HCT116 (cell line): ENCODE measurements around the gene KIAA1549. TPM values are rescaled to one million over a fixed set of nuclear protein-coding genes. Genes with fewer than 3 reads are reported as not detected.

Experiments
- ATAC-seq: fragments of 200-7000 bp; cut with Tn5 transposase; 2 replicates; pipeline ENCODE4 v1.9.1; 2020; ENCODE audit warnings: mild to moderate bottlenecking, moderate library complexity
- BruUV-seq: library from RNA; stranded (reverse); fragments of 400-500 nt; replicated peaks from 2 replicates; lab custom pipeline; 2021; lab: Mats Ljungman, UMichigan
- CTCF ChIA-PET: fragments of 300-600 bp; sonication (Branson Sonifier 250); formaldehyde crosslinking; loops from one replicate; lab custom pipeline; 2021; ENCODE audit warnings: antibody characterized with exemption; lab: Charles Lee
- POLR2A ChIA-PET: fragments of 300-600, 350-600 bp; sonication (Branson Sonifier 250); formaldehyde crosslinking; loops from one replicate; lab custom pipeline; 2021; ENCODE audit warnings: antibody characterized with exemption; lab: Charles Lee
- RAD21 ChIA-PET, 2 experiments: fragments of 300-600 bp; sonication (Branson Sonifier 250); formaldehyde crosslinking; loops; one replicate each; lab custom pipeline; 2023; ENCODE audit warnings: low total read pairs in 2 of 2; ENCODE audit not compliant: uncharacterized antibody in 2 of 2, unreplicated experiment in 2 of 2, low non-redundant PET in 1 of 2; lab: Charles Lee
- DNase-seq: peaks from one replicate; pipeline ENCODE4 v3.0.0-alpha.2; 2010; ENCODE audit warnings: low read depth, low spot score
- H2AFZ ChIP-seq: fragments of 200-600 bp; shearing (Covaris generic), sonication (generic); 2 replicates; pipeline ENCODE4 v1.6.1; 2017; ENCODE audit warnings: low read depth, mixed run types, mixed read lengths, antibody characterized with exemption, low read length; ENCODE audit not compliant: poor library complexity, severe bottlenecking
- H3K27ac ChIP-seq: 2 replicates; pipeline ENCODE4 v1.5.1; 2012; ENCODE audit warnings: low read depth, low read length
- H3K27me3 ChIP-seq: fragments of 200-600 bp; sonication (generic); 2 replicates; pipeline ENCODE4 v1.6.1; 2016; ENCODE audit warnings: mixed run types, low read length, mixed read lengths; ENCODE audit not compliant: insufficient read depth
- H3K36me3 ChIP-seq, 2 experiments: fragments of 200-500 bp in 1 of 2; fragments of 200-600 bp in 1 of 2; sonication (Bioruptor generic) in 1 of 2; sonication (generic) in 1 of 2; 2 replicates each; pipeline versions ENCODE4 v1.5.1 to v1.6.1; 2014 to 2016; ENCODE audit warnings: low read length in 2 of 2, inconsistent platforms in 1 of 2, mixed read lengths in 1 of 2, mixed run types in 1 of 2; ENCODE audit not compliant: insufficient read depth in 2 of 2, control insufficient read depth in 1 of 2
- H3K4me1 ChIP-seq, 2 experiments: fragments of 200-600 bp in 1 of 2; sonication (generic) in 1 of 2; 2 replicates each; pipeline versions ENCODE4 v1.5.1 to v1.6.1; 2012 to 2017; ENCODE audit warnings: low read length in 2 of 2, inconsistent platforms in 1 of 2, mild to moderate bottlenecking in 1 of 2, mixed read lengths in 1 of 2, mixed run types in 1 of 2, moderate library complexity in 1 of 2; ENCODE audit not compliant: insufficient read depth in 2 of 2, control insufficient read depth in 1 of 2
- H3K4me2 ChIP-seq: fragments of 200-600 bp; sonication (generic); 2 replicates; pipeline ENCODE4 v1.6.1; 2017; ENCODE audit warnings: mixed run types, low read length, mixed read lengths
- H3K4me3 ChIP-seq, 2 experiments: fragments of 200-600 bp in 1 of 2; sonication (generic) in 1 of 2; replicated peaks in 1 of 2; 2 replicates each; pipeline ENCODE4 v1.5.1; 2011 to 2016; ENCODE audit warnings: low read length in 2 of 2, control low read depth in 1 of 2, low read depth in 1 of 2, mild to moderate bottlenecking in 1 of 2, mixed read lengths in 1 of 2, mixed run types in 1 of 2
- H3K79me2 ChIP-seq: fragments of 200-600 bp; sonication (generic); 2 replicates; pipeline ENCODE4 v1.6.1; 2017; ENCODE audit warnings: mild to moderate bottlenecking, mixed run types, low read length, moderate library complexity, mixed read lengths; ENCODE audit not compliant: insufficient read depth
- H3K9ac ChIP-seq: fragments of 200-600 bp; sonication (generic); 2 replicates; pipeline ENCODE4 v1.6.1; 2016; ENCODE audit warnings: low read length, mixed read lengths
- H3K9me2 ChIP-seq: fragments of 200-600 bp; sonication (generic), shearing (Covaris generic); 2 replicates; pipeline ENCODE4 v1.6.1; 2017; ENCODE audit warnings: mixed run types, mild to moderate bottlenecking, moderate library complexity; ENCODE audit not compliant: insufficient read depth
- H3K9me3 ChIP-seq, 2 experiments: fragments of 200-500 bp in 1 of 2; fragments of 200-600 bp in 1 of 2; sonication (Bioruptor generic) in 1 of 2; sonication (generic) in 1 of 2; 2 replicates each; pipeline ENCODE4 v1.6.1; 2014 to 2017; ENCODE audit warnings: low read length in 2 of 2, mixed read lengths in 2 of 2, inconsistent platforms in 1 of 2, low read depth in 1 of 2, mild to moderate bottlenecking in 1 of 2, mixed run types in 1 of 2, moderate library complexity in 1 of 2; ENCODE audit not compliant: control insufficient read depth in 1 of 2, insufficient read depth in 1 of 2
- H4K20me1 ChIP-seq: fragments of 200-600 bp; sonication (generic), shearing (Covaris generic); 2 replicates; pipeline ENCODE4 v1.6.1; 2017; ENCODE audit warnings: mixed run types, mild to moderate bottlenecking, moderate library complexity; ENCODE audit not compliant: insufficient read depth
- EGR1 ChIP-seq: IDR thresholded peaks from 2 replicates; pipeline ENCODE4 v1.6.1; 2012; ENCODE audit warnings: low read depth
- ELF1 ChIP-seq: IDR thresholded peaks from 2 replicates; pipeline ENCODE4 v1.6.1; 2012; ENCODE audit warnings: low read depth, borderline replicate concordance
- EZH2 ChIP-seq: fragments of 200-600 bp; sonication (generic); IDR thresholded peaks from 2 replicates; pipeline ENCODE4 v1.6.1; 2017; ENCODE audit warnings: antibody characterized with exemption, mixed run types
- EZH2phosphoT487 ChIP-seq: fragments of 200-600 bp; IDR thresholded peaks from 2 replicates; pipeline ENCODE4 v1.6.1; 2018; ENCODE audit warnings: antibody characterized with exemption, borderline replicate concordance
- JUND ChIP-seq: IDR thresholded peaks from 2 replicates; pipeline ENCODE4 v1.6.1; 2012
- POLR2A ChIP-seq: IDR thresholded peaks from 2 replicates; pipeline ENCODE4 v1.7.0; 2011; ENCODE audit warnings: borderline replicate concordance; ENCODE audit not compliant: insufficient read depth, insufficient read length; ENCODE audit errors: extremely low read depth
- POLR2AphosphoS5 ChIP-seq: IDR thresholded peaks from 2 replicates; pipeline ENCODE4 v1.6.1; 2011; ENCODE audit warnings: mild to moderate bottlenecking, low read depth, low read length, moderate library complexity
- RAD21 ChIP-seq: IDR thresholded peaks from 2 replicates; pipeline ENCODE4 v1.6.1; 2012; ENCODE audit warnings: low read depth, mild to moderate bottlenecking
- SIN3A ChIP-seq: IDR thresholded peaks from 2 replicates; pipeline ENCODE4 v1.6.1; 2012; ENCODE audit warnings: low read depth
- SP1 ChIP-seq: IDR thresholded peaks from 2 replicates; pipeline ENCODE4 v1.6.1; 2012; ENCODE audit warnings: low read depth
- SRF ChIP-seq: IDR thresholded peaks from 2 replicates; pipeline ENCODE4 v1.6.1; 2012; ENCODE audit warnings: low read depth
- TCF7L2 ChIP-seq: IDR thresholded peaks from 2 replicates; pipeline ENCODE4 v1.7.0; 2011; ENCODE audit warnings: borderline replicate concordance, inconsistent platforms; ENCODE audit not compliant: insufficient read depth, insufficient read length; ENCODE audit errors: extremely low read depth
- YY1 ChIP-seq: IDR thresholded peaks from 2 replicates; pipeline ENCODE4 v1.6.1; 2011; ENCODE audit warnings: low read length, low read depth, moderate library complexity, mild to moderate bottlenecking; ENCODE audit not compliant: insufficient replicate concordance; ENCODE audit errors: extremely low read depth
- ZFX ChIP-seq: fragments of 450-650 bp; IDR thresholded peaks from 2 replicates; pipeline ENCODE4 v1.6.1; 2017
- ZNF274 ChIP-seq: fragments of 200-500 bp; sonication (Bioruptor generic); IDR thresholded peaks from 2 replicates; pipeline ENCODE4 v1.6.1; 2014; ENCODE audit warnings: mild to moderate bottlenecking, low read depth, low read length, inconsistent platforms
- intact Hi-C: fragments of 100-400 bp; cut with micrococcal nuclease; formaldehyde crosslinking; loops from 2 replicates; pipeline ENCODE4 v1.10.0; 2022
- total RNA-seq: library from RNA; stranded (reverse); gene quantifications from one replicate; pipeline ENCODE4 v1.2.1, GENCODE V29; 2021; ENCODE audit not compliant: unreplicated experiment
- TF ChIP-seq, protein P1 (sequence below): IDR thresholded peaks from 2 replicates; pipeline ENCODE4 v1.6.1; 2012; ENCODE audit warnings: low read depth
- TF ChIP-seq, protein P2 (sequence below): IDR thresholded peaks from 2 replicates; pipeline ENCODE4 v1.6.1; 2011; ENCODE audit warnings: mild to moderate bottlenecking, low read length, moderate library complexity; ENCODE audit not compliant: insufficient replicate concordance; ENCODE audit errors: extremely low read depth
- TF ChIP-seq, protein P3 (sequence below), 3 experiments: fragments of 200-600 bp in 1 of 3; sonication (generic) in 1 of 3; IDR thresholded peaks in 2 of 3; conservative IDR thresholded peaks in 1 of 3; 2 replicates each; pipeline ENCODE4 v1.5.1; 2012 to 2017; ENCODE audit warnings: low read depth in 2 of 3, low read length in 2 of 3, antibody characterized with exemption in 1 of 3, borderline replicate concordance in 1 of 3, control low read depth in 1 of 3, mild to moderate bottlenecking in 1 of 3, mixed read lengths in 1 of 3, mixed run types in 1 of 3, moderate library complexity in 1 of 3; ENCODE audit not compliant: insufficient read depth in 1 of 3
- TF ChIP-seq, protein P4 (sequence below): IDR thresholded peaks from 2 replicates; pipeline ENCODE4 v1.6.1; 2012

The KIAA1549 gene
- total RNA-seq, 1 experiment from 2014 or later, result 3.9 TPM

DNA sequence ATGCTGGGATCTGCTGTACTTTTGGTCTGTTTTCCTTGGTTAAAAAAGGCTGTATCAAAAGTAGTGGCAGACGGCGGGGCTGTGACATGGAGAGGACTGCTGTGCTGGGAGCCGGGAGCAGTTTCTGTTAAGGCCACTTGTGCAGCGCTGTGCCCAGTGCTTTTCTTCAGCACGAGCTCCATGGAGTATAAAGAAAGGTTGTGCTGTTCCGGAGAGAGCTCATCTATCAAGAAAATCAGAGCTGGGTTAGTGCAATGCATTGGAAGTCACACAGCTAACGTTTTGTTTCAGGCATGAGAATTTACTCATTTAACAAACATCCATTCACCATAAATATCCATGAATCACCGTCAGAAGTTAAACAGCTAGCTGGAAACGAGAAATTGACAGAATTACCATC, 62.0 kb downstream of the KIAA1549 start:
- Histone ChIP-seq H3K9me3 (no peaks in the 10 kb centered on the region), H3K4me1 (no peaks in the 10 kb centered on the region), H3K27me3 (no peaks in the 10 kb centered on the region), H3K36me3 (no peaks in the 10 kb centered on the region; a peak in 1 of 4 replicates), H3K79me2 (no peaks in the 10 kb centered on the region), H3K27ac (no peak overlapping the region), H4K20me1 (no peaks in the 10 kb centered on the region), H2AFZ (no peak overlapping the region), H3K4me3 (no peak overlapping the region), H3K9ac (no peak overlapping the region), H3K4me2 (no peak overlapping the region), H3K9me2 (no peaks in the 10 kb centered on the region)
- TF ChIP-seq JUND (no peak), POLR2AphosphoS5 (no peak), EZH2phosphoT487 (no peak), ZNF274 (no peak), EZH2 (no peak), TCF7L2 (no peak), SP1 (no peak), POLR2A (no peak), RAD21 (no peak), ZFX (no peak), EGR1 (no peak), SRF (no peak), ELF1 (no peak), YY1 (no peak), SIN3A (no peak)
- TF ChIP-seq, protein P1, sequence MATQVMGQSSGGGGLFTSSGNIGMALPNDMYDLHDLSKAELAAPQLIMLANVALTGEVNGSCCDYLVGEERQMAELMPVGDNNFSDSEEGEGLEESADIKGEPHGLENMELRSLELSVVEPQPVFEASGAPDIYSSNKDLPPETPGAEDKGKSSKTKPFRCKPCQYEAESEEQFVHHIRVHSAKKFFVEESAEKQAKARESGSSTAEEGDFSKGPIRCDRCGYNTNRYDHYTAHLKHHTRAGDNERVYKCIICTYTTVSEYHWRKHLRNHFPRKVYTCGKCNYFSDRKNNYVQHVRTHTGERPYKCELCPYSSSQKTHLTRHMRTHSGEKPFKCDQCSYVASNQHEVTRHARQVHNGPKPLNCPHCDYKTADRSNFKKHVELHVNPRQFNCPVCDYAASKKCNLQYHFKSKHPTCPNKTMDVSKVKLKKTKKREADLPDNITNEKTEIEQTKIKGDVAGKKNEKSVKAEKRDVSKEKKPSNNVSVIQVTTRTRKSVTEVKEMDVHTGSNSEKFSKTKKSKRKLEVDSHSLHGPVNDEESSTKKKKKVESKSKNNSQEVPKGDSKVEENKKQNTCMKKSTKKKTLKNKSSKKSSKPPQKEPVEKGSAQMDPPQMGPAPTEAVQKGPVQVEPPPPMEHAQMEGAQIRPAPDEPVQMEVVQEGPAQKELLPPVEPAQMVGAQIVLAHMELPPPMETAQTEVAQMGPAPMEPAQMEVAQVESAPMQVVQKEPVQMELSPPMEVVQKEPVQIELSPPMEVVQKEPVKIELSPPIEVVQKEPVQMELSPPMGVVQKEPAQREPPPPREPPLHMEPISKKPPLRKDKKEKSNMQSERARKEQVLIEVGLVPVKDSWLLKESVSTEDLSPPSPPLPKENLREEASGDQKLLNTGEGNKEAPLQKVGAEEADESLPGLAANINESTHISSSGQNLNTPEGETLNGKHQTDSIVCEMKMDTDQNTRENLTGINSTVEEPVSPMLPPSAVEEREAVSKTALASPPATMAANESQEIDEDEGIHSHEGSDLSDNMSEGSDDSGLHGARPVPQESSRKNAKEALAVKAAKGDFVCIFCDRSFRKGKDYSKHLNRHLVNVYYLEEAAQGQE, result no peak
- TF ChIP-seq, protein P2, sequence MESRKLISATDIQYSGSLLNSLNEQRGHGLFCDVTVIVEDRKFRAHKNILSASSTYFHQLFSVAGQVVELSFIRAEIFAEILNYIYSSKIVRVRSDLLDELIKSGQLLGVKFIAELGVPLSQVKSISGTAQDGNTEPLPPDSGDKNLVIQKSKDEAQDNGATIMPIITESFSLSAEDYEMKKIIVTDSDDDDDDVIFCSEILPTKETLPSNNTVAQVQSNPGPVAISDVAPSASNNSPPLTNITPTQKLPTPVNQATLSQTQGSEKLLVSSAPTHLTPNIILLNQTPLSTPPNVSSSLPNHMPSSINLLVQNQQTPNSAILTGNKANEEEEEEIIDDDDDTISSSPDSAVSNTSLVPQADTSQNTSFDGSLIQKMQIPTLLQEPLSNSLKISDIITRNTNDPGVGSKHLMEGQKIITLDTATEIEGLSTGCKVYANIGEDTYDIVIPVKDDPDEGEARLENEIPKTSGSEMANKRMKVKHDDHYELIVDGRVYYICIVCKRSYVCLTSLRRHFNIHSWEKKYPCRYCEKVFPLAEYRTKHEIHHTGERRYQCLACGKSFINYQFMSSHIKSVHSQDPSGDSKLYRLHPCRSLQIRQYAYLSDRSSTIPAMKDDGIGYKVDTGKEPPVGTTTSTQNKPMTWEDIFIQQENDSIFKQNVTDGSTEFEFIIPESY, result no peak
- TF ChIP-seq, protein P3, sequence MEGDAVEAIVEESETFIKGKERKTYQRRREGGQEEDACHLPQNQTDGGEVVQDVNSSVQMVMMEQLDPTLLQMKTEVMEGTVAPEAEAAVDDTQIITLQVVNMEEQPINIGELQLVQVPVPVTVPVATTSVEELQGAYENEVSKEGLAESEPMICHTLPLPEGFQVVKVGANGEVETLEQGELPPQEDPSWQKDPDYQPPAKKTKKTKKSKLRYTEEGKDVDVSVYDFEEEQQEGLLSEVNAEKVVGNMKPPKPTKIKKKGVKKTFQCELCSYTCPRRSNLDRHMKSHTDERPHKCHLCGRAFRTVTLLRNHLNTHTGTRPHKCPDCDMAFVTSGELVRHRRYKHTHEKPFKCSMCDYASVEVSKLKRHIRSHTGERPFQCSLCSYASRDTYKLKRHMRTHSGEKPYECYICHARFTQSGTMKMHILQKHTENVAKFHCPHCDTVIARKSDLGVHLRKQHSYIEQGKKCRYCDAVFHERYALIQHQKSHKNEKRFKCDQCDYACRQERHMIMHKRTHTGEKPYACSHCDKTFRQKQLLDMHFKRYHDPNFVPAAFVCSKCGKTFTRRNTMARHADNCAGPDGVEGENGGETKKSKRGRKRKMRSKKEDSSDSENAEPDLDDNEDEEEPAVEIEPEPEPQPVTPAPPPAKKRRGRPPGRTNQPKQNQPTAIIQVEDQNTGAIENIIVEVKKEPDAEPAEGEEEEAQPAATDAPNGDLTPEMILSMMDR (IDR thresholded peaks at IDR 0.05 in 2 of 3, conservative IDR thresholded peaks at IDR 0.05 in 1 of 3; ENCODE audit: borderline replicate concordance in 1 of 3, insufficient read depth in 1 of 3, low read depth in 2 of 3, low read length in 2 of 3), result no peak
- TF ChIP-seq, protein P4, sequence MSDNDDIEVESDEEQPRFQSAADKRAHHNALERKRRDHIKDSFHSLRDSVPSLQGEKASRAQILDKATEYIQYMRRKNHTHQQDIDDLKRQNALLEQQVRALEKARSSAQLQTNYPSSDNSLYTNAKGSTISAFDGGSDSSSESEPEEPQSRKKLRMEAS, result no peak
- intact Hi-C loops, result no loop called here
- CTCF ChIA-PET, result no interaction called here
- no TSS peak for BruUV-seq
- DNase-seq (no peak), ATAC-seq (no peak)
- POLR2A ChIA-PET, result no interaction called here
- RAD21 ChIA-PET, result no interaction called here
